ACHN (cell line): ENCODE measurements around the gene NKAIN4.
A peak's percentile ranks its signal among the peaks of the same experiment; 100 is the strongest.
"Not testable (repeated sequence)": the region's sequence is repeated elsewhere in the genome, so short reads cannot be mapped to it uniquely, and the experiment has no call there.

Experiments
- DNase-seq: peaks from one replicate; pipeline ENCODE4 v3.0.0-alpha.2; 2015
- in situ Hi-C: cut with HindIII; loops from 2 replicates; pipeline ENCODE4 v1.10.0; 2017; ENCODE audit warnings: low sequenced_read_pairs, low pct_ligation_motif_present, low pct_unique_long_range_greater_than_20kb

NKAIN4 gene

GRCh38 chr20:63264000-63264399 is 9.7 kb upstream of the NKAIN4 start:
- DNase-seq = no peak
- in situ Hi-C loops = no loop called here

- in situ Hi-C loops = no loop called here
- DNase-seq = no peak
Measured at GRCh38 chr20:63262836-63263235, 8.6 kb upstream of the NKAIN4 start.

GRCh38 chr20:63261795-63262528 is 7.7 kb upstream of the NKAIN4 start:
- no peak for DNase-seq
- in situ Hi-C loops = no loop called here

GRCh38 chr20:63261060-63261794 is 7.0 kb upstream of the NKAIN4 start:
- DNase-seq = no peak
- in situ Hi-C loops = no loop called here

- in situ Hi-C loops = no loop called here
- no peak for DNase-seq
Measured at GRCh38 chr20:63260521-63260920, 6.3 kb upstream of the NKAIN4 start.

- DNase-seq = no peak
- in situ Hi-C loops = no loop called here
Measured at GRCh38 chr20:63259734-63260460, 5.6 kb upstream of the NKAIN4 start.

GRCh38 chr20:63258781-63259180 is 4.5 kb upstream of the NKAIN4 start:
- in situ Hi-C loops = no loop called here
- no peak for DNase-seq

- DNase-seq = no peak
- in situ Hi-C loops = no loop called here
Measured at GRCh38 chr20:63257629-63258028, 3.4 kb upstream of the NKAIN4 start.

- in situ Hi-C loops = no loop called here
- DNase-seq = no peak
Measured at GRCh38 chr20:63256954-63257353, 2.7 kb upstream of the NKAIN4 start.

GRCh38 chr20:63255931-63256704 is 1.9 kb upstream of the NKAIN4 start:
- DNase-seq = no peak
- in situ Hi-C loops = no loop called here

GRCh38 chr20:63254606-63255384 is 532 bp upstream of the NKAIN4 start:
- no peak for DNase-seq
- in situ Hi-C loops = no loop called here

GRCh38 chr20:63253438-63254231 is 628 bp downstream of the NKAIN4 start:
- in situ Hi-C loops = no loop called here
- DNase-seq = no peak

GRCh38 chr20:63253065-63253437 is 1.2 kb downstream of the NKAIN4 start:
- in situ Hi-C loops = no loop called here
- no peak for DNase-seq

GRCh38 chr20:63252284-63252711 is 2.0 kb downstream of the NKAIN4 start:
- DNase-seq = no peak
- in situ Hi-C loops = no loop called here

GRCh38 chr20:63251350-63251749 is 2.9 kb downstream of the NKAIN4 start:
- peak; percentile 20 for DNase-seq
- in situ Hi-C loops = not testable (repeated sequence)

- in situ Hi-C loops = no loop called here
- no peak for DNase-seq
Measured at GRCh38 chr20:63249891-63250290, 4.4 kb downstream of the NKAIN4 start.

GRCh38 chr20:63248835-63249591 is 5.2 kb downstream of the NKAIN4 start:
- in situ Hi-C loops = no loop called here
- peak; percentile 85 for DNase-seq
